ENCODE results near the gene OLFM1.

GRCh38 chr9:135144581-135145170 is 57.2 kb downstream of the OLFM1 start:
- TF ChIP-seq CTCF (IDR thresholded peaks at IDR 0.05; ENCODE audit: low read depth, low read length) (no peak), EZH2phosphoT487 (IDR thresholded peaks at IDR 0.05; ENCODE audit: low read depth) (no peak)
